ENCODE measurements around the gene ESRRA.
"Not testable (repeated sequence)": the region's sequence is repeated elsewhere in the genome, so short reads cannot be mapped to it uniquely, and the experiment has no call there.

ESRRA gene

DNA sequence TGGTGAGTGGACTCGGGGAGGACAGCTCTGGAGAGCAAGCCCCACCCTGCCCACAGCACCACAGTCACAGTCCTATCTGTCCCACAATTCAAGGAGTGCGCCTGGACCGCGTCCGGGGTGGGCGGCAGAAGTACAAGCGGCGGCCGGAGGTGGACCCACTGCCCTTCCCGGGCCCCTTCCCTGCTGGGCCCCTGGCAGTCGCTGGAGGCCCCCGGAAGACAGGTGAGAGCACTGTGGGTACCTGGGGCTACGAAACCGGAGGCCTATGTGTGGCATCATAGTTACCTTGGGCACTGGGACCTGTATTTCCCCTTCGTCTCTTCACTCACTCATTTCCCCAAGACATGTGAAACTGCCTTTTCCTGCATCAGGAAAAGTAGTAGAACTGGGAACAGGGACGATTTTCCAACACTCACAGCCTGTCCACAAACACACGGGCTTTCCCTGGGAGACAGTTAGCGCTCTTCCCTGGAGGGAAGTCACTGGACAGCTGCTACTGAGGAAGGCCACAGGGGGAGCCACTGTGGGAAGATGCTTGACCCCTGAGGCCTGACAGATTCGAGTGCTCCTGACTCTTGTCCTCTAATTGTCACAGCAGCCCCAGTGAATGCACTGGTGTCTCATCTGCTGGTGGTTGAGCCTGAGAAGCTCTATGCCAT, 9.0 kb downstream of the ESRRA start:
- DNase-seq: no peak

DNA sequence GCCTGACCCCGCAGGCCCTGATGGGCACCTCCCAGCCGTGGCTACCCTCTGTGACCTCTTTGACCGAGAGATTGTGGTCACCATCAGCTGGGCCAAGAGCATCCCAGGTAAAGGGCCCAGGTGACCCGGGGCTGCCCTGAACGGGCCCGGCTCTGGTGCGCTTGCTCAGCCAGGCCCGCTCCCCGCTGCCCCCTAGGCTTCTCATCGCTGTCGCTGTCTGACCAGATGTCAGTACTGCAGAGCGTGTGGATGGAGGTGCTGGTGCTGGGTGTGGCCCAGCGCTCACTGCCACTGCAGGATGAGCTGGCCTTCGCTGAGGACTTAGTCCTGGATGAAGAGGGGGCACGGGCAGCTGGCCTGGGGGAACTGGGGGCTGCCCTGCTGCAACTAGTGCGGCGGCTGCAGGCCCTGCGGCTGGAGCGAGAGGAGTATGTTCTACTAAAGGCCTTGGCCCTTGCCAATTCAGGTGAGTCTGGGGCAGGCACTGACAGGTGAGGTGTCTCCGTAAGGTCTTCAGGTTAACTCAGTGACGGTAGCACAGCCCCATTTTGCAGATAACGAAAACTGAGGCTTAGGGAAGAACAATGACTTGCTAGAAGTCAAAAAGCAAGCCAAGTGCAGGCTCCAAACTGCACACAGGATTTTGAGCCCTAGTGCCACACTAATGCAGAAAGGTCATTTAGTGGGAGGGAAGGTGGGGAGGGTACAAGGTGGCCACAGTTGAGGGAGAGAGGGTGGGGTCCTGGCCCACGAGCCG, 9.7 kb downstream of the ESRRA start:
- DNase-seq: no peak

DNA sequence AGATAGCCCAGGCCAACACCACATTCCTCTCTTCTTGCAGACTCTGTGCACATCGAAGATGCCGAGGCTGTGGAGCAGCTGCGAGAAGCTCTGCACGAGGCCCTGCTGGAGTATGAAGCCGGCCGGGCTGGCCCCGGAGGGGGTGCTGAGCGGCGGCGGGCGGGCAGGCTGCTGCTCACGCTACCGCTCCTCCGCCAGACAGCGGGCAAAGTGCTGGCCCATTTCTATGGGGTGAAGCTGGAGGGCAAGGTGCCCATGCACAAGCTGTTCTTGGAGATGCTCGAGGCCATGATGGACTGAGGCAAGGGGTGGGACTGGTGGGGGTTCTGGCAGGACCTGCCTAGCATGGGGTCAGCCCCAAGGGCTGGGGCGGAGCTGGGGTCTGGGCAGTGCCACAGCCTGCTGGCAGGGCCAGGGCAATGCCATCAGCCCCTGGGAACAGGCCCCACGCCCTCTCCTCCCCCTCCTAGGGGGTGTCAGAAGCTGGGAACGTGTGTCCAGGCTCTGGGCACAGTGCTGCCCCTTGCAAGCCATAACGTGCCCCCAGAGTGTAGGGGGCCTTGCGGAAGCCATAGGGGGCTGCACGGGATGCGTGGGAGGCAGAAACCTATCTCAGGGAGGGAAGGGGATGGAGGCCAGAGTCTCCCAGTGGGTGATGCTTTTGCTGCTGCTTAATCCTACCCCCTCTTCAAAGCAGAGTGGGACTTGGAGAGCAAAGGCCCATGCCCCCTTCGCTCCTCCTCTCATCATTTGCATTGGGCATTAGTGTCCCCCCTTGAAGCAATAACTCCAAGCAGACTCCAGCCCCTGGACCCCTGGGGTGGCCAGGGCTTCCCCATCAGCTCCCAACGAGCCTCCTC, 10.6 kb downstream of the ESRRA start:
- DNase-seq: not testable (repeated sequence)

DNA sequence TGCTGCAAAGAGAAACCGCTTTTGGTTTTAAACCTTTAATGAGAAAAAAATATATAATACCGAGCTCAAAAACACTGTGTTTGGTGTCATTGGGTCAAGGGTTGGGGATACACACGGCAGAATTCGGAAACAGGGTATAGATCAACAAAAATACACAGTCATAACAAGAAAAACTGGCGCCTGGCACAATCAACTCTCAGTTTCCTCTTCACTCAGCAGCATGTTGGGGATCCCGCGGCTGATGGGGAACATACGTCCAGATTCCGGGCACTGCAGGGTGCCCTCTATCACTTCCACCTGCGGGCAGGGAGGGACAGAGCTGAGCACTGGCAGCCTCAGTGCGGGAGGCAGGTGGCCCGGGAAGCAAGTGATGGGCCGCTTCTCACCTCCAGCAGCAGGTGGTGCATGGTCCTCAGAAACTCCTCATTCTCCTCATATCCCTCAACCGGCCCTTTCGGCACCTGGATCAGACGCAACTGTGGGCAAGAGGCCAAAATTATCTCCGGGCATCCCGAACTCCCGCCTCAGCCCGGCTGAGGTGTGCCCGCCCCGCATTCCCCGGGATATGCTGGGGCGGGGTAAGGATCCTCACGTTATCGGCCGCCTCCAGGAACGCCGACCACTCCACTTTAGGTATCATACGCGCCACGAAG, 11.5 kb downstream of the ESRRA start:
- no peak for DNase-seq

DNA sequence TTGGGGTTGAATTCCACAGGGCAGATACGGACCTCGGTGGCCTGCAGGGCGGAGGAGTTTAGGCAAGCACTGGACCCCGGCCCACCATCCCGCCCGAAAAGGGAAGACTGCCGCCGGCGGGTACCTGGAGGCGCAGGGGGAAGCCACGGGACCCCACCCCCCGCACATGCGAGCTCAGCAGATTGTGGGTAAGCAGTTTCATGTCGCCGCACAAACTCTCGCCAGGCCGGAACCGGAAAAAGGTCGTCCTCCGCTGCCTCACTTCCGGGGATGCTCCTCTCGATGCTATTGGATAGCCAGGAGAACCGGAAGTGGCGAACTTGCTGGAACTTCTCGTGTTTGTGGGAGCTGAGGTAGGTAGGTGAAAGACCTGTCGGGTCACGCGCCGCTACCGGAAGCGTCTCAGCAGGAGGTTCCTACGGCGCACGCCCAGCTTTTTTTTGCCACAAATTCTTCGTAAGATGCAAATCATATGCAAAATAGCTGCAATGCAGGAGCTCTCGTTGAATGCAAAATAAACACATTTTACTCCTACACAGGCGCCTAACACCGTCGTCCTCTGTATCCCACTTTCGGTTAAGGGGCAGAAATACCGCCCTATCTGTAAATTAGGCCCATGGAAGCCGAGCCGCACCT, 12.1 kb downstream of the ESRRA start, which contains the start of gene TRMT112:
TSS of gene TRMT112 (minus strand) at position 235 of the 636 bp plus-strand sequence. CDS start at position 202, 33 bp downstream.
- peak; percentile 97 for DNase-seq

DNA sequence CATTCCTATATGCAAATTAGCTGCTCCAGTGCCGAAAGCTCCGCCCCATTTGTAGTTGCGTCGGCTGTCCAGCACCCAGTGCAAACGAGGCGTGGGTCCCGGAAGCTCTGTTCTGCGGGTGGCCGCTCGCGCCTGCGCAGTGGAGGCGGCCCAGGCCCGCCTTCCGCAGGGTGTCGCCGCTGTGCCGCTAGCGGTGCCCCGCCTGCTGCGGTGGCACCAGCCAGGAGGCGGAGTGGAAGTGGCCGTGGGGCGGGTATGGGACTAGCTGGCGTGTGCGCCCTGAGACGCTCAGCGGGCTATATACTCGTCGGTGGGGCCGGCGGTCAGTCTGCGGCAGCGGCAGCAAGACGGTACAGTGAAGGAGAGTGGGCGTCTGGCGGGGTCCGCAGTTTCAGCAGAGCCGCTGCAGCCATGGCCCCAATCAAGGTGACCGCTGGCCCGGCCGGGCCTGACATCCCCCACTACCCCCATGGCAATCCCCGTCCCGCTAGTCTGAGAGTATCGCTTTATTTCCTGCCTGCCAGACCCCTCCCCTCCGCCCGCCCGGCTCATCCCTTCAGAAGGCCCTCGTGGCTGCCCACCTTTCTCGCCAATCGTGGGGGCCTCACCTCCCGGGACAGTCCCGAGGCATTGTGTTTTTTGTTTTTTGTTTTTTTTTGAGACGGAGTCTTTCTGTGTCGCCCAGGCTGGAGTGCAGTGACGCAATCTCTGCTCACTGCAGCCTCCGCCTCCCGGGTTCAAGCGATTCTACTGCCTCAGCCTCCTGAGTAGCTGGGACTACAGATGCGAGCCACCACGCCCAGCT, 12.8 kb downstream of the ESRRA start, which contains the start of gene PRDX5:
TSS of gene PRDX5 (plus strand) at position 161 of the 805 bp plus-strand sequence. CDS start at position 256, 95 bp downstream.
- DNase-seq: peak; percentile 96

DNA sequence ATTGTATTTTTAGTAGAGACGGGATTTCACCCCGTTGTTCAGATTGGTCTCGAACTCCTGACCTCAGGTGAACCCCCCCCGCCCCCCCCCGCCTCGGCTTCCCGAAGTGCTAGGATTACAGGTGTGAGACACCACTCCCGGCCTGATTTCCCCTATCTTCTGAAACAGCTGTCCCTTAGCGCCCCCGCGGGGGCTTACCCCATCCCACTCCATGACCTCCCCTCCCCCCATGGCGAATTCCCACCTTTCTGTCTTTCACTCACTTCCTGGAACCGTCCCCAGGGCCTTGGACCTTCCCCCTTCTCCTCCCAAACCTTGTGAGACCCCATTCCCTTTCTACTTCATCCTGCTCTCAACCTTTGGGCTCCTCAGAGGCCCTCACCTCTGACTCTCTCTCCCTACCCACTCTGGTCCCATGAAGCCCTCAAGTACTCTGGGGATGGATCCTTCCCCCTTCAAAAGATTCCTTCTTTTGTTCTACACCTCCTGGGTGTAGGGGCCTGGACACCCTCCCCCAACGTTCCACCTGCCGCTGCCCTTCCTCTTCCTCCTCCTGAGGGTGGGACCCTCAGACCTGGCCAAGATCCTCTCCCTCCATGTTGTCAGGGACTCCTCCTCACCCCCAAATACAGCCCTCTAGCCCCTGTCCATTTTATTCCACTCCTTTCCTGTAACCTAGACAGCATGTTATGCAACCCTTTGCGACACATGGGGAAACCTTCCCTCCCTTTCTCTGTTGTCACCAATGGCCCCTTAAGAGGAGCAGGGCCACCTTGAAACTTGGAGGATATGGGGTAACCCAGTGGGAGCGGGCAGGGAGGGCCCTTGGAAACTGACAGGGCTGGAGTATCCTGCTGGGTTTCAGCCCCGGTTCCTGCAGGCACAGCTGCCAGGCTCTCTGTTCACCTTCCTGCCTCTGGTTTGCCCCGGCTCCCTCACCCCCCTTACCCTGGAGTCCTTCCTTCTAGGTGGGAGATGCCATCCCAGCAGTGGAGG, 13.7 kb downstream of the ESRRA start:
- DNase-seq: no peak

DNA sequence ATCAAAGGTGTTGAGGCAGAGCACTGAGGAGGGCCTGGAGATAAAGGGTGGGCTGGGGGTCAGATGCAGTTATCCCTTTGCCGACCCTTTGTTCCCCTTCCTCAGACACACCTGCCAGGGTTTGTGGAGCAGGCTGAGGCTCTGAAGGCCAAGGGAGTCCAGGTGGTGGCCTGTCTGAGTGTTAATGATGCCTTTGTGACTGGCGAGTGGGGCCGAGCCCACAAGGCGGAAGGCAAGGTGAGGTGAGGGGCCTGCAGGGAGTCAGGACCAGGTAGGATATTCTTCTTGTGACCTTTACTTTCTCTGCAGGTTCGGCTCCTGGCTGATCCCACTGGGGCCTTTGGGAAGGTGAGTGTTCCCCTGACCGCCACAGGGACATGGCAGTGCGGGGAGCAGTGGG, 15.2 kb downstream of the ESRRA start:
- no peak for DNase-seq

DNA sequence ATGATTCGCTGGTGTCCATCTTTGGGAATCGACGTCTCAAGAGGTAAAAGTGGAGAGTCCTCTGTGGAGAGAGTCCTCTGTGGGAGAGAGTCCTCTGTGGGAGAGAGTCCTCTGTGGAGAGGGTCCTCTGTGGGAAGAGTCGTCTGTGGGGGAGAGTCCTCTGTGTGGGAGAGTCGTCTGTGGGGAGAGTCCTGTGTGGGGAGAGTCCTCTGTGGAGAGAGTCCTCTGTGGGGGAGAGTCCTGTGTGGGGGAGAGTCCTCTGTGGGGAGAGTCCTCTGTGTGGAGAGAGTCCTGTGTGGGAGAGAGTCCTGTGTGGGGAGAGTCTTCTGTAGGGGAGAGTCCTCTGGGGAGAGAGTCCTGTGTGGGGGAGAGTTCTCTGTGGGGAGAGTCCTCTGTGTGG, 15.7 kb downstream of the ESRRA start:
- DNase-seq: no peak

DNA sequence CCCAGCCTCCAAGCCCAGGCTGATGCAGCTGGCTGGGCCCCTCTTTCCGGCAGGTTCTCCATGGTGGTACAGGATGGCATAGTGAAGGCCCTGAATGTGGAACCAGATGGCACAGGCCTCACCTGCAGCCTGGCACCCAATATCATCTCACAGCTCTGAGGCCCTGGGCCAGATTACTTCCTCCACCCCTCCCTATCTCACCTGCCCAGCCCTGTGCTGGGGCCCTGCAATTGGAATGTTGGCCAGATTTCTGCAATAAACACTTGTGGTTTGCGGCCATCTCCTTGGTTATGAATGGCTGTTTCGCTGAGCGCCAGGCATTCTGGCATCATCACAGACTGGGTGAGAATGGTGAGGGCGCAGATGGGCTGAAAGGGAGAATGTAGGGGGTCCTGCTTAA, 16.2 kb downstream of the ESRRA start:
- no peak for DNase-seq

DNA sequence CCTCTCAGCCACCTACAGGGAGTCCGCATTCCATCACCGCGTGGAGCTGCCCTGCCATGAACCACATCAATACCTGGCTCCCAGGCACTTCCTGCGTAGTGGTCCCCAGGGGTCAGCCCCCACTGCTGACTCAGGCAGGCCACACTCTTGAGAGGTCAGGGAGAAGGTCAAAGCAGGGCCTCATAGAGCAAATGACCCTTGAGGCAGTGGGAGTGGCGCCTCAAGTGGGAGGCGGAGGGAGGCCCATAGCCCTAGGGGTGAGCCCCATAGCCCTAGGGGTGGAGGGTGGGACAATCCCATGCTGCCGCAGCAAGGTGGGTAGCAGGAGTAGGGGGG, 17.6 kb downstream of the ESRRA start:
- DNase-seq: no peak

DNA sequence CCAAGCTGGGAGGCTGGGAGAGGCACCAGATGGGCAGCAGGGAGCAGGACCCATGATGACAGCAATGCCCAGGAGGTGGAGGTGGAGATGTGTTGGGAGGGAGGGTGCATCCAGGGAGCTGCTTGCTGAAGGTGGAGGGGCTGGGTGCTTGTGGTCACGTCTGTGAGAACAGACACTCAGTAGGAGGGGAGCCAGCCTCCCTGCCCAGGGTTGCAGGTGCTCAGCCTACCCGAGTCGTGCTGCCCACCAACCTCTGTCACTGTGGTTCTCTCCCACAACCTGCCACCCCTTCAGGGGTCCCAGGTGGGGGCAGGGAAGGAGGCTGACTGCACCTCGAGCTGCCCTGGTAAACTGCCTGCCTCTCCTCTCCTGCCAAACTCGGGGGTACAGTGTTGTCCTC, 18.0 kb downstream of the ESRRA start:
- DNase-seq: no peak

DNA sequence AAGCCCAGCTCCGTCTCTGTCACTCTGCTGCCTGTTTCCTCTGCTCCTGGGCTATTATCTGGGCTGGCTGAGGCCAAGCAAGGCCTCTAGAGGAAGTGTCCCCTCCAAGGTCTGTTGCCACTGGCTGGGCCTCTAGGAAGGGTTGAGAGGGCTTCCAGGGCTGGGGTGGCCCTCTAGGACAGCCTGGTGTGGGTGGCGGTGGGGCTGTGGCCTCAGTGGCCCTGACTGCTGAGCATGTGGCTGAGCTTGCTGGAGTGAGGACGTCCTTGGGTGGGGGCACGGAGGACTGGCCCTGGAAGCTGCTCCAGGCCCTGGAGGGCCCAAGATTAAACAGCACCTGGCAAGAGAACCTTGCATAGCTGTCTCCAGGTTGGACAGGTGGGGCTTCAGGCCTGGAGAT, 18.7 kb downstream of the ESRRA start:
- not testable (repeated sequence) for DNase-seq

DNA sequence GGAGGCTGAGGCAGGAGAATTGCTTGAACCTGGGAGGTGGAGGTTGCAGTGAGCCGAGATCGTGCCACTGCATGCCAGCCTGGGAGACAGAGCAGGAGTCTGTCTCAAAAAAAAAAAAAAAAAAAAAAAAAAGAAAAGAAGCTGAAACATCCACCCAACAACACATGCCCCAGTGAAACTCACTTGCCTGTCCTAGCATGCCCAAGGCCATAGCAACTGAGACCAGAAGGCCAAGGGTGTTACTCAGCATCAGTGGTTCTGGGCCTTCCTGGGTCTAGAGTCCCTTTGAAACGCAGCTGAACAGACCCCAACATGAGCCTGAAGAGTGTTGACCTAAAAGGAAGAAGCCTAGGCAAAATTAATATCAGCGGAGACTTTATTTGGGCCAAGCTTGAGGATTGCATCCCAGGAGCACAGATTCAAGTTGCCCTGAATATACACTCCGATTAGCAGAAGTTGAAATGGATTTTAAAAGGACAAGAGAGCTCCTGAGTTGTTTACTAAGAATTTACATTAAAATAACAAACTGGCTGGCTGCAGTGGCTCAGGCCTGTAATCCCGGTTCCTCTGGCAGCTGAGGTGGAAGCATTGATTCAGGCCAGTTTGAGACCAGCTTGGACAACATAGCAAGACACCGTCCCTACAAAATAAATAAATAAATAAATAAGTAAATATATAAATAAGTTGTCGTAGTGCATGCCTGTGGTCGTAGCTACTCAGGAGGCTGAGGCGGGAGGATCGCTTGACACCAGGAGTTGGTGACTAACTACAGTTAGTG, 19.6 kb downstream of the ESRRA start:
- no peak for DNase-seq

DNA sequence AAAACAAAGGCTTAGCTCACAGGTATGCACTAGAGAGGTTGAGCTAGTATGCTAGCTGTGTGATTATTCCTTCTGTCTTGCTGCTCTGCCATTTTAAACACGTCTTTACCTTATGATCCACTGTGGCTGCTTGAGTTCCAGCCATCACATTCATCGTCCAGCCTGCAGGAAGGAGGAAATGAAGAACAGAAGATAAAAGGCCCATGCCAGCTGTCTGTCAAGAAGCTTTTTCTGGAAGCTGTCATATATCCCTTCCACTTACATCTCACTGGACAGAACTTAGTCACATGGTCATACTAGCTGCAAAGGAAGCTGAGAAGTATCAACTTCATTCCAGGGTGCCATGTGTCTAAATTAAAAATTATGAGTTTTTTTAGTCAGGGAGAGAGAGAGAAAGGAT, 22.1 kb downstream of the ESRRA start:
- no peak for DNase-seq

DNA sequence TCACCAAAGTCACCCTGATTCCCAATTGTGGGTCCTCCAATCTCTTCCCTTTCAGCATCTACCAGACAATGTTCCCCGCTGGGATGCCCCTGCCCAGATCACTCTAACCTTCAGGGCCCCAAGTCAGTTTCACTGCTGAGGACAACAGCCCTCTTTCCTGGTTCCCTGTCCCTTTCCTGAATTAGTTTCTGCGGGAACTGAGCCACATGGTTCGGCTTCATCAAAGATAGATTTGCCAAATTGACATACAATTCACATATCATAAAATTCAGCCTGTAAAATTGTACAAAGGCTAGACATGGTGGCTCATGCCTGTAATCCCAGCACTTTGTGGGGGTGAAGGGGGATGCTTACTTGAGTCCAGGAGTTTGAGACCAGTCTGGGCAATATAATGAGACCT, 22.7 kb downstream of the ESRRA start:
- no peak for DNase-seq

DNA sequence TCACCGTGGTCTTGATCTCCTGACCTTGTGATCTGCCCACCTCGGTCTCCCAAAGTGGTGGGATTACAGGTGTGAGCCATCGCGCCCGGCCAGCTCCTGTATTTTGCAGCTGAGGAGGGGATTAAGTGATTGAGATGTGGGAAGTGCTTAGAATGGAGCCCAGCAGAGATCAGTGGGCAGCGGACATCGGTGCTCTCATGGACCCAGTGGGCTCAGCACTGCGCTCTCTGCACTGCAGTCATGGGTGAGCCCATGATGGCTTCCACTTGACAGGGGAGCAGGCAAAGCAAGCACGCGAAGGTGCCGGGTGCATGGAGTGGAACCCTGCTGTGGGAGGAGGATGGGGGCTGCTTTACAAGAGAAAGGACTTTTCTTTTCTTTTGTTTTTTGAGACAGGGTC, 25.6 kb downstream of the ESRRA start:
- DNase-seq: no peak

DNA sequence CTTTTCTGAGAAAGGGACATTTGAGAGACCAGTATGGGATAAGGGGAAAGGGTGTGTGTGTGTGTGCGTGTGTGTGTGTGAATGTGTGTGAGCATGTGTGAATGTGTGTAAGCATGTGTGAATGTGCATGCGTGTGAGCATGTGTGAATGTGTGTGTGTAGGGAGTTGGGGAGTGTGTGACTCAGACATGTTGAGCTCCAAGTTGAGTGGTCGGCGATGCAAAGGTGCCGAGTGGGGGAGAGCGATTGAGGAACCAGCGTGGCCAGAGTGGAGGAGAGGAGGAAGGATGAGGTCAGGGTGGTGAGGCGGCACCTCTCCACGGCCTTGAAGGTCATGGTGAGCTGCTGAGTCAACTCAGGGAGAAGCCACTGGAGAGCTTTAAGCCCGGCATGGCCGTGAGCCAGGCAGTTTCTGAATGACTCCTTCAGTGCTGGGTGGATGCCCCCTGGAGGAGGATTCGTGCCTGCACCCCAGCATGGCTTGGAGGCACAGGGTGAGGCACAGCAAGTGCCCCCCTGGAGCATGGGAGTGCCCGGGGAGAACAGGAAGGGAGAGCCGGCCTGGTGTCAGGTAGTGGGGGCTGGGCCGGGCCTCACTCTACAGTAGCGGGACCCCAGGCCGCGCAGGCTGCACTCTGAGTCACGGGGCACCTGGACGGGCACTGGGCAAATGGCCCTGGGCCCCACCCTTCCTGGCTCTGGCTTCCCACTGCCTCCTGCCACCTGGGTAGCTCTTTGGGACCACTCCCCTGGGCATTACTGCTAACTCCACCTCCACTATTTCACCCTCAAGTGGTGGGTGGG, 26.4 kb downstream of the ESRRA start:
- peak; percentile 22 for DNase-seq

DNA sequence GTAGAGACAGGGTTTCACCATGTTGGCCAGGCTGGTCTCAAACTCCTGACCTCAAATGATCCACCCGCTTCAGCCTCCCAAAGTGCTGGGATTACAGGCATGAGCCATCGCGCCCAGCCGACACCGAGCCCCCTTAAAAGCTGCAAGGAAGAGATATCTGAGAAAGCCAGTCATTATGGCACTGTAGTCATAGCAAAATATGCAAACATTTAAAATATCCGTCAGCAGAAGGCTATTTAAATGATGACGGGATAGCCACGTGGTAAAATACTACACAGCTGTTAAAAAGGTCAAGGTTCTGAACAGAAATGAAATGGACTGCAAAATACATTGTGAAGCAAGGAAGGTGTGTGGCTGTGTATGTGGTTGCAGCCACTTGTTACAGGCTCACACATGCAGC, 28.2 kb downstream of the ESRRA start:
- DNase-seq: no peak

Measured in NCI-H446 treated with DMSO at 0.1 percent for 48 hours (cell line).